ENCODE results near the gene POLD1. TPM values are rescaled to one million over a fixed set of nuclear protein-coding genes. Genes with fewer than 3 reads are reported as not detected.

The POLD1 gene
- polyA plus RNA-seq, 3 donors: 9.3 to 22.4 (median 15.6) TPM

DNA sequence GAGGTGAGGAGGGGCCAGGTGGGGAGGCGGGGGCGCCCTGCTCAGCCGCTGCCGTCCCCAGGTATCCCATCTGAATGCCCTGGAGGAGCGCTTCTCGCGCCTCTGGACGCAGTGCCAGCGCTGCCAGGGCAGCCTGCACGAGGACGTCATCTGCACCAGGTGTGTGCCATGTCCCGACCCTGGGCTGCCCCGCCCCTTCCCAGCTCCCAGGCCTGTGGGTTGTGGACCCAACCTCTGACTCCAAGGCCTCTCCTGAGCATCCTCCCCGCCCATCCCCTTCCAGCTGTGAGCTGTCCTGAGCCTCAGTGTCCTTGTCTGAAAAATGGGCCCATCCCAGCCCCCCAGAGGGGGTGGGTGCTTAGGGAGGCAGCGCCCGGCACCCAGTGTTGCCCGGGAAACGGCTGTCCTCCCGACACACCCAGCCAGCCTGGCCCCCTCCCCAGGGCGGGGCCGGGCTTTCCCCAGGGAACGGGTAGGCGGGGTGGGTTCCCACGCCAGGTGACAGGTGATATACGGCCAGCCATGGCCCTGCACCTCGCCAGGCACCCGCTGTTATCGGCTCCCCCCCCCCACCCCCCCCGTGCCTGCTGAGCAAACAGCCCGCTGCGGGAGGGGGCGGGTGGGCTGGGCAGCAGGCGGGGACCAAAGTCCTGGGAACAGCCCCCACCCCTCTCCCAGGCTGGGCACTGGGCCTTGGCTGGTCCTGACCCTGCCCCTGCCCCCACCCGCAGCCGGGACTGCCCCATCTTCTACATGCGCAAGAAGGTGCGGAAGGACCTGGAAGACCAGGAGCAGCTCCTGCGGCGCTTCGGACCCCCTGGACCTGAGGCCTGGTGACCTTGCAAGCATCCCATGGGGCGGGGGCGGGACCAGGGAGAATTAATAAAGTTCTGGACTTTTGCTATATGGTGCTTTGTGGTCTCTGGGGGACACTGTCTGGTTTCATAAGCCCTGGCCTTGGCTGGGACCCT lies 33.2 kb downstream of the POLD1 start:
- peaks cover 41 to 51% of the 10 kb centered on the region in 2 donors for H3K4me1 ChIP-seq (ENCODE audit: control insufficient read depth in 1 of 2, insufficient read depth in 2 of 2, low read length in 2 of 2)
- 93% methylated on average over 17 of the region's 42 CpGs for WGBS (ENCODE audit: insufficient coverage)

More for the DNA sequence above, 33.2 kb downstream of the POLD1 start:
- DNase-seq: no peak
- Histone ChIP-seq H4K20me1 (ENCODE audit: insufficient read depth, low read length) (no peaks in the 10 kb centered on the region), H2AFZ (ENCODE audit: insufficient read depth, low read depth, low read length, poor library complexity, severe bottlenecking) (no peak overlapping the region), H3K4me2 (replicated peaks; ENCODE audit: extremely low read depth, low read length, poor library complexity, severe bottlenecking) (no peak overlapping the region), H3K9me3 (replicated peaks in 1 of 2; ENCODE audit: control insufficient read depth in 1 of 2, insufficient read depth in 1 of 2, low read length in 2 of 2) (peaks cover 0 to 4% of the 10 kb centered on the region in 2 donors), H3K4me3 (replicated peaks in 1 of 3; ENCODE audit: low read depth in 2 of 3, low read length in 3 of 3) (no peak overlapping the region), H3K27me3 (ENCODE audit: control insufficient read depth in 2 of 2, insufficient read depth in 2 of 2, low read length in 2 of 2) (peaks cover 5 to 21% of the 10 kb centered on the region in 2 donors), H3K79me2 (ENCODE audit: insufficient read depth, low read length) (no peaks in the 10 kb centered on the region), H3K27ac (ENCODE audit: low read depth in 1 of 2, low read length in 2 of 2) (no peak overlapping the region), H3K36me3 (replicated peaks in 1 of 2; ENCODE audit: control insufficient read depth in 1 of 2, insufficient read depth in 2 of 2, low read length in 2 of 2) (no peaks in the 10 kb centered on the region), H3K9ac (ENCODE audit: insufficient read depth, low read length, poor library complexity, severe bottlenecking) (no peak overlapping the region)
- H3K36me3 Mint-ChIP-seq: peaks cover 7 to 14% of the 10 kb centered on the region in 2 donors
- peaks cover 34% of the 10 kb centered on the region for H3K4me1 Mint-ChIP-seq
- TF ChIP-seq, protein P1, sequence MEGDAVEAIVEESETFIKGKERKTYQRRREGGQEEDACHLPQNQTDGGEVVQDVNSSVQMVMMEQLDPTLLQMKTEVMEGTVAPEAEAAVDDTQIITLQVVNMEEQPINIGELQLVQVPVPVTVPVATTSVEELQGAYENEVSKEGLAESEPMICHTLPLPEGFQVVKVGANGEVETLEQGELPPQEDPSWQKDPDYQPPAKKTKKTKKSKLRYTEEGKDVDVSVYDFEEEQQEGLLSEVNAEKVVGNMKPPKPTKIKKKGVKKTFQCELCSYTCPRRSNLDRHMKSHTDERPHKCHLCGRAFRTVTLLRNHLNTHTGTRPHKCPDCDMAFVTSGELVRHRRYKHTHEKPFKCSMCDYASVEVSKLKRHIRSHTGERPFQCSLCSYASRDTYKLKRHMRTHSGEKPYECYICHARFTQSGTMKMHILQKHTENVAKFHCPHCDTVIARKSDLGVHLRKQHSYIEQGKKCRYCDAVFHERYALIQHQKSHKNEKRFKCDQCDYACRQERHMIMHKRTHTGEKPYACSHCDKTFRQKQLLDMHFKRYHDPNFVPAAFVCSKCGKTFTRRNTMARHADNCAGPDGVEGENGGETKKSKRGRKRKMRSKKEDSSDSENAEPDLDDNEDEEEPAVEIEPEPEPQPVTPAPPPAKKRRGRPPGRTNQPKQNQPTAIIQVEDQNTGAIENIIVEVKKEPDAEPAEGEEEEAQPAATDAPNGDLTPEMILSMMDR (IDR thresholded peaks at IDR 0.05): no peak
- no peak overlapping the region for H3K4me3 Mint-ChIP-seq
- H3K27me3 Mint-ChIP-seq (ENCODE audit: low read depth in 3 of 3): peaks cover 26 to 29% (median 27%) of the 10 kb centered on the region in 3 donors
- intact Hi-C loops (cut with micrococcal nuclease): loop anchor here in 1 of 2 donors (5.0 kb wide), 1 partner anchor 40 kb away; the partner anchor contains the start of gene NR1H2
- H3K27ac Mint-ChIP-seq: no peak overlapping the region
- H3K9me3 Mint-ChIP-seq: peaks cover 0 to 5% (median 2%) of the 10 kb centered on the region in 7 donors

Measured in CD14-positive monocyte (primary cell).